Measurements from ENCODE around the gene HOATZ. TPM values are rescaled to one million over a fixed set of nuclear protein-coding genes. Genes with fewer than 3 reads are reported as not detected.
A peak's percentile ranks its signal among the peaks of the same experiment; 100 is the strongest.

The HOATZ gene
- total RNA-seq, 1 donor from 2014 or later = not detected

GRCh38 chr11:111549196-111549868 lies 34.8 kb downstream of the HOATZ start:
- no peak for DNase-seq (ENCODE audit: low spot score)

GRCh38 chr11:111549869-111550203 lies 35.3 kb downstream of the HOATZ start:
- no peak for DNase-seq (ENCODE audit: low spot score)

GRCh38 chr11:111550258-111550657 lies 35.7 kb downstream of the HOATZ start:
- DNase-seq (ENCODE audit: low spot score) = no peak

GRCh38 chr11:111554532-111554931 lies 40.0 kb downstream of the HOATZ start:
- DNase-seq (ENCODE audit: low spot score) = no peak

- DNase-seq (ENCODE audit: low spot score) = no peak
Observed at GRCh38 chr11:111555255-111555654, 40.7 kb downstream of the HOATZ start.

- no peak for DNase-seq (ENCODE audit: low spot score)
Observed at GRCh38 chr11:111557425-111558111, 43.0 kb downstream of the HOATZ start.

GRCh38 chr11:111559800-111560464 lies 45.4 kb downstream of the HOATZ start:
- no peak for DNase-seq (ENCODE audit: low spot score)

GRCh38 chr11:111560800-111561199 lies 46.2 kb downstream of the HOATZ start:
- no peak for DNase-seq (ENCODE audit: low spot score)

- DNase-seq (ENCODE audit: low spot score) = no peak
Observed at GRCh38 chr11:111561306-111561705, 46.7 kb downstream of the HOATZ start.

- DNase-seq (ENCODE audit: low spot score) = no peak
Observed at GRCh38 chr11:111561791-111562325, 47.3 kb downstream of the HOATZ start.

GRCh38 chr11:111562692-111563389 lies 48.3 kb downstream of the HOATZ start:
- DNase-seq (ENCODE audit: low spot score) = no peak

- DNase-seq (ENCODE audit: low spot score) = peak; percentile 85
Observed at GRCh38 chr11:111565114-111565720, 50.6 kb downstream of the HOATZ start.

GRCh38 chr11:111566324-111566723 lies 51.7 kb downstream of the HOATZ start:
- no peak for DNase-seq (ENCODE audit: low spot score)

GRCh38 chr11:111569476-111569875 lies 54.9 kb downstream of the HOATZ start:
- DNase-seq (ENCODE audit: low spot score) = no peak

GRCh38 chr11:111570796-111571195 lies 56.2 kb downstream of the HOATZ start:
- DNase-seq (ENCODE audit: low spot score) = no peak

- DNase-seq (ENCODE audit: low spot score) = no peak
Observed at GRCh38 chr11:111571829-111572501, 57.4 kb downstream of the HOATZ start.

- DNase-seq (ENCODE audit: low spot score) = no peak
Observed at GRCh38 chr11:111572581-111572980, 58.0 kb downstream of the HOATZ start.

- DNase-seq (ENCODE audit: low spot score) = no peak
Observed at GRCh38 chr11:111573821-111574249, 59.3 kb downstream of the HOATZ start.

GRCh38 chr11:111574373-111575225 lies 60.0 kb downstream of the HOATZ start:
- DNase-seq (ENCODE audit: low spot score) = no peak

GRCh38 chr11:111575740-111576139 lies 61.2 kb downstream of the HOATZ start:
- DNase-seq (ENCODE audit: low spot score) = no peak
